IPS-18a (cell line): ENCODE results near the gene KPNA2.
"Not testable (repeated sequence)": the region's sequence is repeated elsewhere in the genome, so short reads cannot be mapped to it uniquely, and the experiment has no call there.

Source experiments
- H3K27ac ChIP-seq: one replicate; pipeline ENCODE4 v1.5.1; 2013; ENCODE audit warnings: low read length
- H3K27me3 ChIP-seq: one replicate; pipeline ENCODE4 v1.6.1; 2013; ENCODE audit warnings: mild to moderate bottlenecking, low read length; ENCODE audit not compliant: control insufficient read depth, insufficient read depth
- H3K36me3 ChIP-seq: one replicate; pipeline ENCODE4 v1.6.1; 2013; ENCODE audit warnings: low read depth, low read length; ENCODE audit not compliant: control insufficient read depth
- H3K4me1 ChIP-seq: one replicate; pipeline ENCODE4 v1.6.1; 2013; ENCODE audit warnings: low read depth, low read length; ENCODE audit not compliant: control insufficient read depth
- H3K4me3 ChIP-seq: one replicate; pipeline ENCODE4 v1.5.1; 2013; ENCODE audit warnings: low read length
- H3K9ac ChIP-seq: one replicate; pipeline ENCODE4 v1.6.1; 2013; ENCODE audit warnings: mild to moderate bottlenecking, low read length, moderate library complexity
- H3K9me3 ChIP-seq: one replicate; pipeline ENCODE4 v1.6.1; 2013; ENCODE audit warnings: low read depth, low read length; ENCODE audit not compliant: control insufficient read depth

The KPNA2 gene

GRCh38 chr17:68070582-68071444 is 35.3 kb downstream of the KPNA2 start:
- H3K9me3 ChIP-seq, H3K4me3 ChIP-seq, H3K27ac ChIP-seq, H3K36me3 ChIP-seq, H3K27me3 ChIP-seq, H3K9ac ChIP-seq, H3K4me1 ChIP-seq: not testable (repeated sequence)

GRCh38 chr17:68074279-68074678 is 38.7 kb downstream of the KPNA2 start:
- Histone ChIP-seq H3K9ac (no peak overlapping the region), H3K4me3 (no peak overlapping the region), H3K9me3 (no peaks in the 10 kb centered on the region), H3K36me3 (no peaks in the 10 kb centered on the region), H3K27ac (no peak overlapping the region), H3K4me1 (no peaks in the 10 kb centered on the region), H3K27me3 (no peaks in the 10 kb centered on the region)

GRCh38 chr17:68075953-68076607 is 40.5 kb downstream of the KPNA2 start:
- not testable (repeated sequence) for H3K9ac ChIP-seq, H3K4me1 ChIP-seq, H3K27ac ChIP-seq

GRCh38 chr17:68077498-68077897 is 42.0 kb downstream of the KPNA2 start:
- not testable (repeated sequence) for H3K27me3 ChIP-seq, H3K9me3 ChIP-seq, H3K36me3 ChIP-seq, H3K27ac ChIP-seq, H3K9ac ChIP-seq, H3K4me1 ChIP-seq, H3K4me3 ChIP-seq

More at GRCh38 chr17:68075953-68076607, 40.5 kb downstream of the KPNA2 start:
- H3K27me3 ChIP-seq, H3K9me3 ChIP-seq, H3K4me3 ChIP-seq, H3K36me3 ChIP-seq: not testable (repeated sequence)

GRCh38 chr17:68080411-68081150 is 45.0 kb downstream of the KPNA2 start:
- no peak overlapping the region for H3K4me3 ChIP-seq
- H3K9ac ChIP-seq = no peak overlapping the region
- H3K9me3 ChIP-seq = no peaks in the 10 kb centered on the region
- H3K27me3 ChIP-seq = no peaks in the 10 kb centered on the region
- H3K4me1 ChIP-seq = no peaks in the 10 kb centered on the region
- no peak overlapping the region for H3K27ac ChIP-seq
- no peaks in the 10 kb centered on the region for H3K36me3 ChIP-seq

GRCh38 chr17:68081305-68082265 is 46.0 kb downstream of the KPNA2 start:
- not testable (repeated sequence) for H3K9me3 ChIP-seq, H3K27ac ChIP-seq, H3K4me1 ChIP-seq, H3K9ac ChIP-seq, H3K27me3 ChIP-seq, H3K36me3 ChIP-seq, H3K4me3 ChIP-seq

GRCh38 chr17:68085771-68086381 is 50.3 kb downstream of the KPNA2 start:
- H3K9ac ChIP-seq = no peak overlapping the region
- H3K27ac ChIP-seq = no peak overlapping the region
- no peaks in the 10 kb centered on the region for H3K36me3 ChIP-seq
- no peaks in the 10 kb centered on the region for H3K4me1 ChIP-seq
- H3K4me3 ChIP-seq = no peak overlapping the region
- no peaks in the 10 kb centered on the region for H3K9me3 ChIP-seq
- H3K27me3 ChIP-seq = no peaks in the 10 kb centered on the region

- not testable (repeated sequence) for H3K27ac ChIP-seq, H3K9ac ChIP-seq, H3K27me3 ChIP-seq, H3K4me1 ChIP-seq, H3K9me3 ChIP-seq, H3K36me3 ChIP-seq, H3K4me3 ChIP-seq
These were observed 51.1 kb downstream of the KPNA2 start for GRCh38 chr17:68086666-68087065.

GRCh38 chr17:68087131-68087623 is 51.6 kb downstream of the KPNA2 start:
- not testable (repeated sequence) for H3K4me1 ChIP-seq, H3K9me3 ChIP-seq, H3K4me3 ChIP-seq, H3K36me3 ChIP-seq, H3K27me3 ChIP-seq, H3K27ac ChIP-seq, H3K9ac ChIP-seq

- no peaks in the 10 kb centered on the region for H3K4me1 ChIP-seq
- H3K36me3 ChIP-seq = no peaks in the 10 kb centered on the region
- H3K27me3 ChIP-seq = no peaks in the 10 kb centered on the region
- H3K4me3 ChIP-seq = no peak overlapping the region
- H3K9me3 ChIP-seq = no peaks in the 10 kb centered on the region
- H3K27ac ChIP-seq = no peak overlapping the region
- H3K9ac ChIP-seq = no peak overlapping the region
These were observed 52.3 kb downstream of the KPNA2 start for GRCh38 chr17:68087851-68088250.
